AG09319 (cell line): ENCODE data around the gene MIER3.

Experiments
- DNase-seq: peaks from one replicate; pipeline ENCODE4 v3.0.0-alpha.2; 2010; ENCODE audit warnings: low read depth; ENCODE audit errors: extremely low read depth
- TF ChIP-seq, protein P1 (sequence below): IDR thresholded peaks from 2 replicates; pipeline ENCODE4 v1.5.1; 2011; ENCODE audit warnings: low read depth, mild to moderate bottlenecking, inconsistent platforms, low read length, moderate library complexity

Gene MIER3

DNA sequence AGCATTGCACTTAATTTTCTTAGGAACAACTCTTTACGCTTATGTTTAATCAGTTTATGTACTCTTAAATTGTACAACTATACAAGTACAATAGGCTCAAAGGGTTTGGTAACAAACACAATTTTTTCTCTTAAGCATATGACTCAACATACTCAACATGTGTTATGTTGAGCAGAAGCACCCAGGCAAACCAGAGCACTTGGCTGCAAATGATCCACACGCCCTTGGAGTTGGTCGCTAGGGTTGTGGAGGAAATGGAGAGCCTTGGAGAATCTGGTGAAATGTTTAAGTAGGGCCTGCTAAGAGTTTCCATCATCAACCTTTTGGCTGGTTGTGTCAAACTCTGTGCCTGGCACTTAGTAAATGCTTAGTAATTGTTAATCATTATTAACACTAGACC, 25.1 kb upstream of the MIER3 start:
- no peak for DNase-seq

DNA sequence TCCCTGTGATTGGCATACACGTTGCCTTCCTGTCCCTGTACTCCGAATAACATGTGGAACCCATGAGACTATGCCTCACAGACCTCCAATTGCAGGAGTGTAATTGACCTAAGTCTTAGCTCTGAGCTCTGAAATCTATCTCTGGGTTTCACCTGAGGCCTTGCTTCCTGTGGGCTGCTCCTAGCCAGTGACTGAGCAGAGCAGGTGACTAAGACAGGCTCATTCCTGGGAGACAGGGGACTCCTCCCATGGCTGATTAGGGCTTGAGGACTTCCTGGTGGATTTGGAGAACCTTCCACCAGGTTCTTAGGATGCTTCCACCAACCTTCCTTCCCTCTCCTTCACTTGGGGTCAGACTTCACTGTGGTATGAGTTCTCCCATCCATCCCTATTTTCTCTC, 22.3 kb upstream of the MIER3 start:
- no peak for DNase-seq
- TF ChIP-seq, protein P1, sequence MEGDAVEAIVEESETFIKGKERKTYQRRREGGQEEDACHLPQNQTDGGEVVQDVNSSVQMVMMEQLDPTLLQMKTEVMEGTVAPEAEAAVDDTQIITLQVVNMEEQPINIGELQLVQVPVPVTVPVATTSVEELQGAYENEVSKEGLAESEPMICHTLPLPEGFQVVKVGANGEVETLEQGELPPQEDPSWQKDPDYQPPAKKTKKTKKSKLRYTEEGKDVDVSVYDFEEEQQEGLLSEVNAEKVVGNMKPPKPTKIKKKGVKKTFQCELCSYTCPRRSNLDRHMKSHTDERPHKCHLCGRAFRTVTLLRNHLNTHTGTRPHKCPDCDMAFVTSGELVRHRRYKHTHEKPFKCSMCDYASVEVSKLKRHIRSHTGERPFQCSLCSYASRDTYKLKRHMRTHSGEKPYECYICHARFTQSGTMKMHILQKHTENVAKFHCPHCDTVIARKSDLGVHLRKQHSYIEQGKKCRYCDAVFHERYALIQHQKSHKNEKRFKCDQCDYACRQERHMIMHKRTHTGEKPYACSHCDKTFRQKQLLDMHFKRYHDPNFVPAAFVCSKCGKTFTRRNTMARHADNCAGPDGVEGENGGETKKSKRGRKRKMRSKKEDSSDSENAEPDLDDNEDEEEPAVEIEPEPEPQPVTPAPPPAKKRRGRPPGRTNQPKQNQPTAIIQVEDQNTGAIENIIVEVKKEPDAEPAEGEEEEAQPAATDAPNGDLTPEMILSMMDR: no peak

More for the DNA sequence above, 25.1 kb upstream of the MIER3 start:
- TF ChIP-seq, protein P1: no peak

DNA sequence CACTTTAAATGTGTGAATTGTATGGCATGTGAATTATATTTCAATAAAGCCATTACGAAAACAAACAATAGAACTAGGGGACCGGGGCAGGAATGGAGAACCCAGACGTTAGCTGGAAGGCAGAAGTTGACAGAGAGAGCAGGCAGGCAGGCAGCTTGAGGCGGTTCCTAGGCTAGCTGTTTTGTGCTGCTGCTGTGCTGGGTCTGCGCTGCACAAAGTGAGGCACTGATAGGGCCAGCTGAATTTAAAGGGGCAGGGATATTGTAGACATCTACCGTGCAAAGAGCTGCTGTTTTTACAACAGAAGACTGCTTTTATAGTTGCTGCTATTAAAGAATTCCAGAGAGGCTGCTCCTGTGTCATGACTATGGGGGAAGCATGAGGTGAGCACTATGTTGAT, 21.6 kb upstream of the MIER3 start:
- no peak for DNase-seq
- TF ChIP-seq, protein P1: no peak

DNA sequence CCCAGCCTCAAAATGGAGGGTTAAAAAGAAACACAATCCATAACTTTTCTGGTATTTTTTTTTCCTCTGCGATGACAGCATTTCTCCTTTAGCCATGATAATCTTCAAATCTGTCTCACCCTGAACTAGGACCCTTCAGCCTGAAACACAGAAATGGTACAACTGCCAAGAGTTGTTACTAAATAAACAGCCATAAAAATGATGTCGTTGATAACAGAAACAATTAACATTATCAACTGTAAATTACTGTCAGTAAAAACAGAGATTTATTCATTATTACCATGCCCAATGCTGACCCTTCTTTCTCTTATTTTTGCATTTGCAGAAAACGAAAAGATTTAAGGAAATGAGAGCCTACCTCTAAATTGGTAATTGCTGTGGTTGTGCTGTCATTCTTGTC, 19.4 kb upstream of the MIER3 start:
- DNase-seq: no peak
- TF ChIP-seq, protein P1: no peak

DNA sequence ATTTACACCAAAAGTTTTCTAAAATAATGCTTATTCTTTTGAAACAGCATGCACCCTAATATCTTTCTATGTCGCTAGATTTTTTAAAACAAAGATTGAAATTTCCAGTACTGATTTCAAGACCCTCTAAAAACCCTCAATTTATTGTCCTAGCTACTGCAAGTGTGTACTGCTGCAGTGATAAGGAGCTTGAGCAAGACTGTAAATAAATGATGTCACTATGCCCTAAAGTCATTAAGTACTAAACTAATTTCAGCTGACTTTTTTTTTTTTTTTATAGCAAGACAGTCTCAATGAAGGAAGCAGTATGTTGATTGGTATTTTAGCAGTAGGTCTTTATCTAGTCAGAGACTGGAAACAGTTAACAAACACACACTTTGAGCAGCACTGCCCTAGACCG, 12.2 kb upstream of the MIER3 start:
- TF ChIP-seq, protein P1: no peak
- no peak for DNase-seq

DNA sequence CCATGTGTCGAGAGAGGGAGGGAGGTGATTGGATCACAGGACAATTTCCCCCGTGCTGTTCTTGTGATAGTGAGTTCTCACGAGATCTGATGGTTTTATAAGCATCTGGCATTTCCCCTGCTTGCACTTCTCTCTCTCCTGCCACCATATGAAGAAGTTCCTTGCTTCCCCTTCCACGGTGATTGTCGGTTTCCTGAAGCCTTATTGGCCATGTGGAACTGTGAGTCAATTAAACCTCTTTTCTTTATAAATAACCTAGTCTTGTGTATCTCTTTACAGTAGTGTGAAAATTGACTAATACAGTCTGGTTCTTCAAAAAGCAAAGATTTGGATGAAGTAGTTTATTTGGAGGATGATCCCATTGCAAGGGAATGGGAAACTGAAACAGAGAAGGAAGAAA, 11.3 kb upstream of the MIER3 start:
- DNase-seq: no peak
- TF ChIP-seq, protein P1: no peak

DNA sequence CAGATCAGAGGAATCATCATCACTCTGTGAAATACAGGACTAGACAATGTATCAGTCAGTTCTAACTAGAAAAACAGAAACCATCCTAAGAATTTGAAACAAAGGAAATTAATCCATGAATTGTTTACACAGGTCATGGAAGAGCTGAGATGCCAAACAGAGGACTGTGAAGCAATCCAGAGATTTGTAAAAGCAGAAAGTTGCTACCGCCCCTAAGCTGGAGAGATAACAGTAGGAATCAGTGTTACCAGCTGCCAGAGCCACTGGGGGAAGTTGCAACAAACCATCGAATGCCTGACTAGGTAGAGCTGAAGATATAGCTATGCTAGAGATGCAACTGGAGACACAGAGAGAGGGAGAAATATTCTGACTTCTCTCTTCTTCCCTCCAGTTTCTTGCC, 10.4 kb upstream of the MIER3 start:
- no peak for DNase-seq
- TF ChIP-seq, protein P1: no peak

DNA sequence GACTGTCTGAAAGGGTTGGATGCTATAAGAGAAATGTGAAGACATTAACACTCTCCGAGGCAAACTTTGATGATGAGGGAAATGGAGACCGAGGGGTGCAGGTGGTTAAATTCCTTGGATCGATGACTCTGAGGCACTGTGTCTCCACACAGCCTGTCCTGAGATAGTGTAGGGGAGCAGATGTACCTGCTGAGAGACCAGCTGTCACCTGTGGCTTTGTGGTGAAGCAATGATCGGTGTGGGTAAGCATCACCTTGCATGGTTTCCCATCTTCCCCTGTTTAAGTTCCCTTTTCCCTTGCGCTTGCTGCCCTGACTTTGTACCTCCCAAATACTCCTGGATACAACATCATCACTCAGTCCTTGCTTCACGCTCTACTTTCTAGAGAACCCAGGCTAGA, 9.8 kb upstream of the MIER3 start:
- TF ChIP-seq, protein P1: no peak
- DNase-seq: no peak
